ENCODE results near the gene SFMBT2. TPM values are rescaled to one million over a fixed set of nuclear protein-coding genes. Genes with fewer than 3 reads are reported as not detected.

The SFMBT2 gene
- total RNA-seq, 1 experiment from 2014 or later: 1.3 TPM

- BruUV-seq (replicated peaks): no TSS peak
- Histone ChIP-seq H3K9me3 (ENCODE audit: control insufficient read depth, insufficient read depth, low read depth, low read length) (no peaks in the 10 kb centered on the region), H3K27me3 (ENCODE audit: control insufficient read depth, insufficient read depth, low read length) (no peaks in the 10 kb centered on the region), H3K4me1 (ENCODE audit: control insufficient read depth, insufficient read depth, low read length) (no peaks in the 10 kb centered on the region), H3K4me3 (ENCODE audit: low read depth in 2 of 2, low read length in 2 of 2) (no peak overlapping the region), H3K36me3 (ENCODE audit: control insufficient read depth, insufficient read depth, low read length) (no peaks in the 10 kb centered on the region), H3K27ac (ENCODE audit: low read length) (no peak overlapping the region)
- TF ChIP-seq REST (IDR thresholded peaks at IDR 0.05; ENCODE audit: insufficient read depth in 1 of 2, low read depth in 2 of 2, low read length in 1 of 2) (no peak), CTCF (IDR thresholded peaks at IDR 0.05) (no peak), POLR2AphosphoS5 (IDR thresholded peaks at IDR 0.05; ENCODE audit: low read depth, low read length) (no peak), TCF7L2 (IDR thresholded peaks at IDR 0.05; ENCODE audit: low read depth, low read length) (no peak), SIN3A (IDR thresholded peaks at IDR 0.05; ENCODE audit: borderline replicate concordance, insufficient read depth, low read depth, low read length) (no peak)
- intact Hi-C loops (cut with micrococcal nuclease; ENCODE audit: unreplicated experiment) (no loop called here), in situ Hi-C loops (cut with HindIII; ENCODE audit: low pct_unique_long_range_greater_than_20kb, low sequenced_read_pairs) (no loop called here)
- DNase-seq (ENCODE audit: low read depth, low spot score) (no peak), ATAC-seq (no peak)
- ChIA-PET POLR2A (no interaction called here), CTCF (no interaction called here)
These were observed 245.2 kb downstream of the SFMBT2 start for GRCh38 chr10:7165500-7166177.

- ATAC-seq (no peak), DNase-seq (ENCODE audit: low read depth, low spot score) (no peak)
- H3K9me3 ChIP-seq (ENCODE audit: control insufficient read depth, insufficient read depth, low read depth, low read length): no peaks in the 10 kb centered on the region
- CTCF ChIA-PET: no interaction called here
- in situ Hi-C loops (cut with HindIII; ENCODE audit: low pct_unique_long_range_greater_than_20kb, low sequenced_read_pairs) (no loop called here), intact Hi-C loops (cut with micrococcal nuclease; ENCODE audit: unreplicated experiment) (no loop called here)
- no peak overlapping the region for H3K27ac ChIP-seq (ENCODE audit: low read length)
- H3K4me3 ChIP-seq (ENCODE audit: low read depth in 2 of 2, low read length in 2 of 2): no peak overlapping the region
- no peaks in the 10 kb centered on the region for H3K36me3 ChIP-seq (ENCODE audit: control insufficient read depth, insufficient read depth, low read length)
- no peaks in the 10 kb centered on the region for H3K27me3 ChIP-seq (ENCODE audit: control insufficient read depth, insufficient read depth, low read length)
- BruUV-seq (replicated peaks): no TSS peak
- POLR2A ChIA-PET: no interaction called here
- no peaks in the 10 kb centered on the region for H3K4me1 ChIP-seq (ENCODE audit: control insufficient read depth, insufficient read depth, low read length)
- TF ChIP-seq CTCF (IDR thresholded peaks at IDR 0.05) (no peak), POLR2AphosphoS5 (IDR thresholded peaks at IDR 0.05; ENCODE audit: low read depth, low read length) (no peak), TCF7L2 (IDR thresholded peaks at IDR 0.05; ENCODE audit: low read depth, low read length) (no peak), SIN3A (IDR thresholded peaks at IDR 0.05; ENCODE audit: borderline replicate concordance, insufficient read depth, low read depth, low read length) (no peak), REST (IDR thresholded peaks at IDR 0.05; ENCODE audit: insufficient read depth in 1 of 2, low read depth in 2 of 2, low read length in 1 of 2) (no peak)
These were observed 245.9 kb downstream of the SFMBT2 start for GRCh38 chr10:7164955-7165354.

Measured in Panc1 (cell line).